Stimulated activated CD4-positive, alpha-beta T cell treated with anti-CD3 and anti-CD28 coated beads, Interleukin-1b, Interleukin-23, amount 100 ng/mL, for 1 hour (primary cell): ENCODE data around the gene NDUFB7.

Source experiments
- DNase-seq, 2 donors: peaks; one replicate each; pipeline ENCODE4 v3.0.0-alpha.2; 2020; ENCODE audit warnings: low read depth in 2 of 2

The NDUFB7 gene

DNA sequence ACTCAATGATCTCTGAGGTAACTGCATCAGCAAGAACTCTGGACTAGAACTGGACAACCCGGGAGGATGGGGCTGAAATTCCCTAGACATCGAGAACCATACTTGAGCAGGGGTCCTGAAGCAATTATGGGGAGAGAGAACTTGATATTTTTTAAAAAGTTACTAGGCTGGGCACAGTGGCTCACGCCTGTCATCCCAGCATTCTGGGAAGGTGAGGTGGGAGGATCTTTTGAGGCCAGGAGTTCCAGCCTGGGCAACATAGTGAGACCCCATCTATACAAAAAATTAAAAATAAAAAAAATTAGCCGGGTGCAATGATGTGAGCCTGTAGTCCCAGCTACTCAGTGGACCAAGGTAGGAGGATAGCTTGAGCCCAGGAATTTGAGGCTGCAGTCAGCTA, 51.3 kb downstream of the NDUFB7 start:
- DNase-seq: no peak

DNA sequence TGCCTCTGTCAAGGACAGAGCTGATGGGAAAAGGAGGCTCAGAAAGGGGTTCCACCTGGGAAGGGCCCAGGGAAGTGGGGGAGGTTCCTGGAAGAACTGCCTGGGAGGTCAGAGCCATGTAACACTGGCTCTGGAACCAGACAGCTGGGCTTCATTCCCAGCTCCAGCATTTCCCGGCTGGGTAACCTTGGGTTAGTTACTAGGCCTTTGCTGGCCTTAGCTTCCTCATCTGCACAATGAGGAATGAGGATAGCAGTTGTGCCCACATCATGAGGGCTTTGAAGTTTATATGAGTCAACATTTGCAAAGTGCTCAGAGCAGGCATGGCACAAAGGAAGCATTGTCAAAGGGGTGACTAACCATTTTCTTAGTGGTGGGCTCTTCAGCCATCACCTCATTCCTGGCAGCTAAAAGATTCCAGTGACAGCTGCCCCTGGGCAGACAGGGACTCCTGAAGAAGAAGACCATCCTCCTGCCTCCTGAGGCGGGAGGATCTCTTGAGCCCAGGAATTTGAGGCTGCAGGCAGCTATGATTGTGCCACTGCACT, 51.9 kb downstream of the NDUFB7 start:
- DNase-seq: no peak

- DNase-seq: no peak
These were observed 52.5 kb downstream of the NDUFB7 start for GRCh38 chr19:14519245-14519859.

DNA sequence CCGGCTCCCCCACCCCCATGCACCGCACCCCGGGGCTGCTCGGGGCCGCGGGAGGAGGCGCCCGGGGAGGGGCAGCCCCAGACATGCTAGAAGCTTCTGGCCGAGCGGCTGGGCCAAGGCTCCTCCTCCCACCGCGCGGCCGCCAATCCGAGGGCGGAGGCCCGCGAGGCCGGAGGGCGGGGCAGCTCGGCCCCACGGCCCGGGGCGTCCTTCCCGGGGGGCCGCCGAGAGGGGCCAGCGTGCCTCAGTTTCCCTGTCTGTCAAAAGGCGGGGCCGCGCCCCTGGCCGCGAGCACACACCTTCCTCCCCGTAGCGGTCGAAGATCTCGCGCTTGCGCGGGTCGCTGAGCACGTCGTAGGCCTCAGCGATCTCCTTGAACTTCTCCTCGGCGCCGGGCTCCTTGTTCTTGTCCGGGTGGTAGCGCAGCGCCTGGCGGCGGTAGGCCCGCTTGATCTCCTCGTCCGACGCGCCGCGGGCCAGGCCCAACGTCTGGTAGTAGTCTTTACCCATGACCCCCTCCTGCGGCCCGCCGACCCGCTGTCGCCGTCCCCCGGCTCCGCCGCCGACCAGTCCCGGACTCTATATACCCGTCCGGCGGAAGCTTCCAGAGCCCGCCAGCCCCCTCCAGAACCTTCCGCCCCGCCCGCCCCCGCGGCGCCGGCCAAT, 53.9 kb downstream of the NDUFB7 start, which contains the start of gene DNAJB1:
Gene DNAJB1 (minus strand): TSS at position 558 of the 666 bp plus-strand sequence. CDS start 48 bp downstream, at position 510.
- DNase-seq: no peak

GRCh38 chr19:14517446-14517839, 54.4 kb downstream of the NDUFB7 start:
- no peak for DNase-seq

DNA sequence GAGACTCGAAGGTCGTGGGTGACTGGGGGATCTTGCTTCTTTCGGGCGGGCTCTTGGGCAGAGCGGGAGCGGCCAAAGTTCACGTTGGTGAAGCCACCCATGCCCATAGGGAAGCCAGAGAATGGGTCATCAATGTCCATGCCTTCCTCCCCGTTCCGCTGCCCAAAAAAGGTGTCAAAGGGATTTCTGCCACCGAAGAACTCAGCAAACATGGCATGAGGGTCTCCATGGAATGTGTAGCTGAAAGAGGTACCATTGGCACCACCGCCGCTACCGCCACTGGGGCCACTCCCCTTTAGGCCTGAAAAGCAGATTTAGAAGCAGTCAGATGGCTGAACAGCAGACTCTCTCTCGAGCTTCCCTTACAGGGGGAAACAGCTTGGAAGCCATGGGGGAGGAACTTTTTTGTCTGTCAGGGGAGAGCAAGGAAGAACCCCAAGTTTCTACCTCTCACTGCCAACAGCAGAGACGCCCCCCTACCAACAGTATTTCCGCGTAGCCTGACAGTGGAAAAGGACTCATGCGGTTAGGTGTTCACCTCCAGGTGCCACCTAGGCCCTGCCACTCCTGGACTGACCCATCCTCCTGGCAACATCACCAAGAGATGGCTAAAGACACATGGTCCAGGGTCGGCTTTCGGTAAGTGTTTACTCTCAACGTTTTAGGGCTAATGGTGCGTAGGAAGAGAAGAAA, 55.0 kb downstream of the NDUFB7 start:
- DNase-seq: no peak
